NCI-H2171 treated with DMSO at 0.1 percent for 48 hours (cell line): ENCODE results near the gene PROSER1.

Experiments
- DNase-seq: peaks from one replicate; lab custom pipeline; 2025; lab: John Stamatoyannopoulos, UW

PROSER1 gene

DNA sequence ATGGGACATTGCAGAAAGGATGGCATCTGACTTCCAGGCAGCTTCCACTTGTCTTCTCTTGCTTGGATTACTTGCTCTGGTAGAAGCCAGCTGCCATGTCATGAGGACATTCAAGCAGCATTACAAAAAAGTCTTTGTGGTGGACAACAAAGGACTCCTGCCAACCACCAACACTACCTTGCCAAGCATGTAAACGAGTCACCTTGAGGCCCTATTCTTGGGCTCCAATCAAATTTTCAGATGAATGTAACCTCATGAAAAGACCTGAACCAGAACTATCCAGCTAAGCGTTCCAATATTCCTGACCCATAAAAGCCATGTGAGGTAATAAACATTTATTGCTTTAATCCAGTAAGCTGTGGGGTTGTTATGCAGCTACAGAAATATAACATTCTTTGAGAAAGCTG lies 12.5 kb downstream of the PROSER1 start:
- no peak for DNase-seq

DNA sequence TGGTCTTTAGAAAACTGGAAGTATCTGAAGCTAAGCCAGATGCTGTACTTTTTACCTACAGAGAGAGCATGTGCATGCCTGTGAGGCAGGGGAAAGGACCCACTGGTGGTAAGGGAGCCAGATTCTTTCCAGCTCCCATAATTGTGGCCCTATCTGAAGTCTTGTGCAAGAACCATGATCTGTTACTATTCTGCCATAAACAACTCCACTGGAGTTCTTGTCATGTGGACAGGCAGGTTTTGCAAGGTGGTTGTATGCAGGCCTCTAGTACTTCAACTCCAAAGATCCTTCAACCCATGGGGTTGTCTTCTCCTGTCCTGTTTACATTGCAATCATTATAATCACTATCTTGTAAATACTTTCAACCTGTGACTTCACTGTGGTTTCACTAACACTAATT lies 14.1 kb downstream of the PROSER1 start:
- no peak for DNase-seq

DNA sequence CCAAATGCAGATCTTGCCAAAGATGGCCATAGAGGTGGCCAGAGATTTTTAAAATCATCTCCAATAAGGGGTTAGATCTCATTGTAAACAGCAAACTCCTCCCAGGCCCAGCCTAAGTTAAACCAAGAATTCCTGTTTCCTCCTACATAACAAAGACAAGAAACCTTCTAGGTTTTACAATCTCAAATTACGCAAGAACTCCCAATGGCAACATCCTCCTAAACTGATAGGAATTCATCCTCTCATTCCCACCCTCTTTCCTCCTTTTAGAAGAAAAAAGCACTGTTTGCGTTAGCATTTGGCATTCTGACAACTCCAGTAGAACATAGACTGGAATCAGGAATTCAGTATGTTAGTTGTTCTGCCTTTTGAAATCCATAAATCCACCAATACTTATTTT lies 14.6 kb downstream of the PROSER1 start:
- DNase-seq = no peak

GRCh38 chr13:39020853-39021462 lies 16.9 kb downstream of the PROSER1 start:
- DNase-seq = no peak

DNA sequence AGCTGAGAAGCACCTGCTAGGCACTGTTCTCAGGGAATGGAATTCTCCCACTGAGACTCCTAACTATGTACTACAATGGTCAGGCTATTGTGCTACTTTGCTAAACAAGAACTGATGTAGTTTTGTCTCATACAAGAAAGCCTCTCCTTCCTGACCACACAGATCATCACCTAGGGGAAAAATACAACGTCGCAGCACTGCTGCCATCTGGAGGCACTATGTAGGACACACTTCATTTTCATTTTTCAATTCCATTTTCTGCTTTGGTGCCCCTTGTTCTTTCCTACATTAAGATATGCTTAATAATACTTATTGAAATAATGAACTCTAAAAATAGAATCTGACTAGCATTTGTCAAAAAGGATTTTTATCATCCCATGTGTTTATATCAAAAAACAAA lies 21.1 kb downstream of the PROSER1 start:
- peak; percentile 10 for DNase-seq

DNA sequence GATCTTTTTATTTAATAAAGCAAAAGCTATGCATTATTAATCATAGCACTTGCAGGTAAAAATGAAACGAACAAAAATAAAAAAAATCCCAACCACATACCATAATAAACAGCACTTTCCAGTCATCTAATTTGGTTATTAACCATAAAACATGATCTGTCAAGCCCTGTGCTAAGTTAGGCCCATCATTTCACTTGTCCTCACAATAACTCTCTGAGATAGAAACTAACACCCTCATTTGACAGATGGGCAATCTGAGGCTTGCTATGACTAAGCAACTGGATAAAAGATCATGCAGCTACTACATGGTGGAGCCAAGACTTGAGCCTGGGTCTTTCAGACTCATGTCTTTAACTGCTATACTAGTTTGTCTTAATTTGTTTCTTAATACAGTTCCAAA lies 21.8 kb downstream of the PROSER1 start:
- no peak for DNase-seq

GRCh38 chr13:39013462-39013861 lies 24.4 kb downstream of the PROSER1 start:
- DNase-seq = no peak

DNA sequence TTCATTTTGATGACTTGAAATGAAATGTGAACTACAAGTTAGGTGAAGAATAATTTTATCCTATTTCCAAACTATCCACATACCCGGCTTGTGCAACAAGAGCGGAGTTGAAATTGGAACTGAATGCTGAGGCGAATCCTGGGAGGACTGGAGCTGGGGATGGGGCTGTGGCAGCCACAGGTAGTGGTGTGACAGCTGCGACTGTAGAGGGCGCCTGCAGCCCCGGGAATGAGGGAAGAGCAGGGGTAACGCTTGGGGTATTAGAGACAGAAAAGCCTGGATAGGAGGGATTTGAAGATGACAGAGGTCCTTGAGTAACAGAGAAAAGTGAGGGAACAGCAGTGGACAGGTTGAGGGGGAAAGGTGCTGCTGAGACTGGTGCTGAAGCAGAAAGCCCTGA lies 25.3 kb downstream of the PROSER1 start:
- DNase-seq = no peak

DNA sequence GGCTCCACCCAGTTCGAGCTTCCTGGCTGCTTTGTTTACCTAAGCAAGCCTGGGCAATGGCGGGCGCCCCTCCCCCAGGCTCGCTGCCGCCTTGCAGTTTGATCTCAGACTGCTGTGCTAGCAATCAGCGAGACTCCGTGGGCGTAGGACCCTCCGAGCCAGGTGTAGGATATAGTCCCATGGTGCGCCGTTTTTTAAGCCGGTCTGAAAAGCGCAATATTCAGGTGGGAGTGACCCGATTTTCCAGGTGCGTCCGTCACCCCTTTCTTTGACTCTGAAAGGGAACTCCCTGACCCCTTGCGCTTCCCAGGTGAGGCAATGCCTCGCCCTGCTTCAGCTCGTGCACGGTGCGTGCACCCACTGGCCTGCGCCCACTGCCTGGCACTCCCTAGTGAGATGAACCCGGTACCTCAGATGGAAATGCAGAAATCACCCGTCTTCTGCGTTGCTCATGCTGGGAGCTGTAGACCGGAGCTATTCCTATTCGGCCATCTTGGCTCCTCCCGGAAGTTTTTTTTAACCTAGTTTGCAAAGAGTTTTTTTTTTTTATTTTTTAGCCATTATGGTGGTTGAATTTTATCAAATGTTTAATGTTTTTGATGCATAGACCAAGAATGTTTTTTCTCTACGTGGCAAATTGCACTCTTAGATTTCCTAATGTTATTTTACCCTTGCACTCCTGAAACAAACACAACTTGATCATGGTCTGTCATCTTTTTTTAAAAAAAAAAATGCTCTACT lies 31.3 kb downstream of the PROSER1 start:
- peak; percentile 13 for DNase-seq

DNA sequence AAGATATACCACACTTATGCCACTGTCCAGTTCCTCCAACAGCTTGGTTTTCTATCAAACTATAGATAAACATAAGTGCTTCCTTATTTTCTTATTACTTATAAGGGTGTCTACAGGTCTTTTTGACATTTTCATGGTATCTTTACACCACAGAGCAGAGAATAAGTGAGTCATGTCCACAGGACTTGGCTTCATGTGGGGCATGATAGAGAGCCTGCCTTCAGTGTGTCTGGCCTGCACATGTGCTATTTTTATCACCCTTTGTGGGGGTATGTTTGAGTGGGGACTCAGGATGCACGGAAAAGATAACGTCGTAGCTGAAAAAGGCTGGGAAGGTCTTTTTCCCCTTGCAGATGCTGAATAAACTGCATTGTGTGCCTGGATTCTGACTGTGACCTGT lies 39.1 kb downstream of the PROSER1 start:
- DNase-seq = no peak

GRCh38 chr13:38993381-38993780 lies 44.5 kb downstream of the PROSER1 start:
- no peak for DNase-seq

- no peak for DNase-seq
Measured at GRCh38 chr13:38990693-38991092, 47.2 kb downstream of the PROSER1 start, which contains the start of gene STOML3. TSS of gene STOML3 (minus strand) at chr13:38990831. CDS start at chr13:38990721, 110 bp downstream.

GRCh38 chr13:38981096-38981495 lies 56.8 kb downstream of the PROSER1 start:
- DNase-seq = no peak

DNA sequence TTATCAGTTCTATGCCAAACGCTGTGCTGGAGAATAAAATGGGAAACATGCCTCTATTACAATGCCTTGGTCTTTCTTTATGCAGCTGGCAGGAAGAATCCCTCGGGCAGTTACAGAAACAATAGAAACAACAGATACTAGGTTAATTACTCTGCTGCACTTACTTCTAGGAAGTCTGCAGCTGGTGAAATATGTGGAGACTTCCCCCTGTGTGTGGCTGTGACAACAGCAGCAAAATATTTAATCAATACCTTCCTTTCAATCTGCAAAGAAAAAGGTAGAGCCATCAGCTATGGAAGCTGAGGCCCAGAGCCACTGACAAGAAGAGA lies 57.2 kb downstream of the PROSER1 start:
- DNase-seq = no peak

DNA sequence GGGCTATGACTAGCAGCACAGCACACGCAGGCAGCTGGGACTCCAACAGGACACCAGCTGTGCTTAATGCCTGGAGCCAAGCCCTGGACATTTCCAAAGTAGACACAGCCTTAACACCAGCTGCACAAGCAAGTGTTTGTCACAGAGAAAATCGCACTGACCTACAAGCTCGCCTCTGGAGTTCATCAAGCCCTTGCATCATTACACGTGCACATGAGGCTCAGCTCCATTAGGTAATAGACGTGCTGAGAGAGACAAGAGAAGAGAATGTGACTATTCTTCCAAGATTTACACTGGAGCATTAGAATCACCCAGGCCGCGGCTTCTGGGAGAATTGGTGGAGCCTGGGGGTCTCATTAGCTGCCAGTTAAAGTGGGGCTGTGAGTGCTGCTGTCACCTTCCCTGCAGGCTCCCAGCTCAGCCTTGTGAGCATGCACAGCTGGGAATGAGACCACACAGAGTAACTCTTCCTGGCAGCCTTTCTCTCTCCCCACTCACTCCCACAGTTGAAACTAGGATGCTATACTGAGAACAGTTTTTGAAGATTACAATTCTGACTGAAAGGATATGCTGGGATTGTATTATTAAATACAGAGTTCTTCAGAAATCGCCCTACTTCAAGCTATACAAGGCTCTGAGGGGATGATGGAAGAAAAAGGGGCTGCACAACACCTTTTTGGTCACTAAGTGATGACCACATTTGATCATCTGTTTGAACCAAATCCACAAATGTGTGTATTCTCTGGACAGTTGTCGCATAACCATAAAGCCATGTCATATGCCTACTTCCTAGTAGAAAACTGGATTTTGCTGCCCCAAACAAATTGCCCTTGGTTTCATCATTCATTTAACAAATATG lies 57.8 kb downstream of the PROSER1 start:
- no peak for DNase-seq

DNA sequence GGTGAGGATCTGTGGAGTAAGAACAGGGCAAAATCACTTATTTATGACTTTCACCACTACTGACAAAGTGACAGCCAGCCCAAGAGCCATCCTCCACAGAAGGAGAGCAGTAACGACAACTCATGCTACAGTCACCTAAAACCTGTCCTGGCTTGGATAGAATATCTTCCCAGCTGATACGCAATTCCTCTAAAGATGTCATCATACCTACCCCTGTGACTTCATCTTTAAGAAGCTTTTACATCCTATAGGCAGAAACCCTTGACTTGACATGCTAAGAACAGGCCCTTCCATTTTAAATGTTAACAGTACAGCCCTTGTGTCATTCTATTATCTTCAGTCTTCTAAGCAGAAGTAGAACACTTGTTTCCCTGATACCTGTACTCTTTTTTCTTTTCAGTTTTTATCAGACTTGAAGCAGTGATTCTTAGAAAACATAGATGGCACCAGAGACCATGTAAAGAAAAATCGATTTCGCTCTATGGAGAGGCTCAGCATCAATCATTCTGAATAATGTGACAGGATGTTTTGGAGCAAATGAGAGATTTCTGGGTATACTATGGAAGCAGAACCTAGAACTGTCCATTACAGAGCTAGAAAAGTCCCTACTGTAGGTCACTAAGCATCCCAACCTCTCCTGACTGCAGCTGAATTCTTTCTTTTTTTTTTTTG lies 67.4 kb downstream of the PROSER1 start:
- no peak for DNase-seq

GRCh38 chr13:38969187-38969586 lies 68.7 kb downstream of the PROSER1 start:
- DNase-seq = no peak

GRCh38 chr13:38967446-38967845 lies 70.4 kb downstream of the PROSER1 start:
- no peak for DNase-seq

DNA sequence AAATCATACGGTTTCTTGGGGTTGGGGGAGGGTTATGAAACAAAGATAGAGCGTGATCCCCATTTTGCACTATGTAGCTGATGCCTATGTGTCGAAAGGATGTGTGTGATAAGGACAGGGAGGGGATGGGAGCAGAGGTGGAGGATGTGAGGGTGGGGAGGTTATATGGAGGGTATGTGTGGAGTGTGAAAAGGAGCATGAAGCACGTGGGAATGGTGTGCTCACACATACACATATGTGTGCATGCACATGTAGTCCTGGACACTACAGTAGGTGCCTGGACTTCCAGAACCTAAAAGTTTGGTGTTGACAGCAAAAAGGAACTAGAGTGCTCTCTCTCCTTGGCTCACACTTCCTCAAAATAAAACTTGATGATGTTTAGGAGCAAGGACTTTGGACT lies 72.6 kb downstream of the PROSER1 start:
- DNase-seq = no peak

DNA sequence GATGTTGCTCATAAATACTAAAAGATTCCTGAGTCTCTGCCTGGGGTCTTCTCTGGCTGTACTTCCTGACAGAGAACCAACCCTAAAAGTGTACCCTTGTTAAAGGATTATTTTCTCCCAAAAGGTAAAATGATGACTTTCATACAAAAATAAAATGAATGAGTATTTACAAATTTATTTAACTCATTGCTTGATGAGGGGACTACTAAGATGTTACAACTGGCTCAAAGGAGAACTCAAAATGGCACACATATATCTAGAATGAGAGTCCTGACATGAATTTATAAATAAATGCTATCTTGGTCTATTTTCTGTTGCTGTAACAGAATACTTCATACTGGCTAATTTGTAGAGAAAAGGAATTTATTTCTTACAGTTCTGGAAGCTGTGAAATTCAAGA lies 77.7 kb downstream of the PROSER1 start:
- DNase-seq = no peak
